Dermis blood vessel endothelial cell (primary cell): ENCODE measurements around the gene MLH3. TPM values are rescaled to one million over a fixed set of nuclear protein-coding genes. Genes with fewer than 3 reads are reported as not detected.
"Not testable (repeated sequence)": the region's sequence is repeated elsewhere in the genome, so short reads cannot be mapped to it uniquely, and the experiment has no call there.

ENCODE experiments used
- DNase-seq: peaks from one replicate; pipeline ENCODE4 v3.0.0; 2010
- total RNA-seq: library from RNA; depleted of rRNA; stranded (reverse); fragments of >200 nt; gene quantifications from 2 replicates; pipeline ENCODE4 v1.2.3, GENCODE V29; 2014

The MLH3 gene
- total RNA-seq, 1 donor from 2014 or later, result 18.7 TPM

- DNase-seq, result peak; percentile 82
These were observed 26.2 kb downstream of the MLH3 start for GRCh38 chr14:75025082-75025481.

GRCh38 chr14:75023108-75023507 lies 28.2 kb downstream of the MLH3 start:
- peak; percentile 48 for DNase-seq

GRCh38 chr14:75022655-75023054 lies 28.6 kb downstream of the MLH3 start:
- peak; percentile 52 for DNase-seq

- DNase-seq, result no peak
These were observed 32.6 kb downstream of the MLH3 start for GRCh38 chr14:75018694-75019093.

- no peak for DNase-seq
These were observed 34.5 kb downstream of the MLH3 start for GRCh38 chr14:75016815-75017214.

- DNase-seq, result no peak
These were observed 35.8 kb downstream of the MLH3 start for GRCh38 chr14:75015496-75015895.

- DNase-seq, result no peak
These were observed 38.0 kb downstream of the MLH3 start for GRCh38 chr14:75013290-75013689.

- peak; percentile 74 for DNase-seq
These were observed 39.8 kb downstream of the MLH3 start for GRCh38 chr14:75011356-75011994.

- DNase-seq, result no peak
These were observed 40.7 kb downstream of the MLH3 start for GRCh38 chr14:75010472-75011093.

- no peak for DNase-seq
These were observed 42.1 kb downstream of the MLH3 start for GRCh38 chr14:75009176-75009575.

GRCh38 chr14:75005357-75005756 lies 45.9 kb downstream of the MLH3 start:
- no peak for DNase-seq

- DNase-seq, result peak; percentile 46
These were observed 47.8 kb downstream of the MLH3 start for GRCh38 chr14:75003250-75004027.

- DNase-seq, result peak; percentile 97
These were observed 48.6 kb downstream of the MLH3 start, which contains the start of gene EIF2B2 for GRCh38 chr14:75002392-75003249. Gene EIF2B2, plus strand, starts transcription at chr14:75002921. Its CDS starts 70 bp downstream, at chr14:75002991.

GRCh38 chr14:75001899-75002298 lies 49.4 kb downstream of the MLH3 start:
- no peak for DNase-seq

- DNase-seq, result no peak
These were observed 50.0 kb downstream of the MLH3 start for GRCh38 chr14:75001261-75001660.

- not testable (repeated sequence) for DNase-seq
These were observed 55.5 kb downstream of the MLH3 start for GRCh38 chr14:74995781-74996180.

GRCh38 chr14:74994182-74994581 lies 57.1 kb downstream of the MLH3 start:
- not testable (repeated sequence) for DNase-seq

GRCh38 chr14:74988993-74989392 lies 62.3 kb downstream of the MLH3 start:
- DNase-seq, result no peak

- DNase-seq, result peak; percentile 99
These were observed 63.1 kb downstream of the MLH3 start for GRCh38 chr14:74988131-74988530.

- no peak for DNase-seq
These were observed 65.5 kb downstream of the MLH3 start for GRCh38 chr14:74985806-74986205.

- DNase-seq, result no peak
These were observed 66.3 kb downstream of the MLH3 start for GRCh38 chr14:74985028-74985310.

- no peak for DNase-seq
These were observed 66.8 kb downstream of the MLH3 start for GRCh38 chr14:74984236-74985027.
